RWPE2 (cell line): ENCODE results near the gene RNU1-2.

ENCODE experiments used
- ATAC-seq: fragments of 200-7000 bp; cut with Tn5 transposase; 3 replicates; pipeline ENCODE4 v1.9.1; 2021; ENCODE audit warnings: low read depth
- DNase-seq: peaks from one replicate; pipeline ENCODE4 v3.0.0-alpha.2; 2020; ENCODE audit warnings: low spot score
- H3K27ac ChIP-seq: fragments of 450-650 bp; 2 replicates; pipeline ENCODE4 v1.5.1; 2017; ENCODE audit warnings: mild to moderate bottlenecking; ENCODE audit not compliant: poor library complexity, severe bottlenecking
- H3K27me3 ChIP-seq: fragments of 250-450 bp; sonication (Bioruptor Pico); 2 replicates; pipeline ENCODE4 v1.5.1; 2021; ENCODE audit warnings: mild to moderate bottlenecking, moderate library complexity; ENCODE audit not compliant: insufficient read depth, poor library complexity, severe bottlenecking
- H3K36me3 ChIP-seq: fragments of 250-450 bp; sonication (Bioruptor Pico); 2 replicates; pipeline ENCODE4 v1.5.1; 2020; ENCODE audit warnings: low read depth, mild to moderate bottlenecking, moderate library complexity
- H3K4me1 ChIP-seq: fragments of 250-450 bp; sonication (Bioruptor Pico); 2 replicates; pipeline ENCODE4 v1.5.1; 2021; ENCODE audit warnings: mild to moderate bottlenecking, moderate library complexity; ENCODE audit not compliant: insufficient read depth, poor library complexity, severe bottlenecking
- H3K4me3 ChIP-seq: fragments of 250-450 bp; sonication (Bioruptor Pico); 2 replicates; pipeline ENCODE4 v1.5.1; 2021; ENCODE audit warnings: mild to moderate bottlenecking, moderate library complexity; ENCODE audit not compliant: severe bottlenecking
- H3K9me3 ChIP-seq: fragments of 250-450 bp; sonication (Bioruptor Pico); 2 replicates; pipeline ENCODE4 v1.5.1; 2021; ENCODE audit warnings: mild to moderate bottlenecking, moderate library complexity; ENCODE audit not compliant: severe bottlenecking
- CTCF ChIP-seq: fragments of 450-650 bp; IDR thresholded peaks from one replicate; pipeline ENCODE4 v1.5.1; 2017; ENCODE audit warnings: mild to moderate bottlenecking, moderate library complexity; ENCODE audit not compliant: poor library complexity, severe bottlenecking

The RNU1-2 gene

GRCh38 chr1:16924919-16925477 is 29.2 kb downstream of the RNU1-2 start:
- Histone ChIP-seq H3K9me3 (no peaks in the 10 kb centered on the region), H3K27ac (peak overlapping the region; percentile 57), H3K36me3 (no peaks in the 10 kb centered on the region), H3K4me1 (peaks cover 19% of the 10 kb centered on the region), H3K27me3 (no peaks in the 10 kb centered on the region), H3K4me3 (no peak overlapping the region)
- peak; percentile 76 for DNase-seq
- no peak; the same call in 2 of the 3 replicates for ATAC-seq
- no peak for TF ChIP-seq CTCF

GRCh38 chr1:16925635-16926490 is 30.1 kb downstream of the RNU1-2 start:
- H3K27ac ChIP-seq = peak overlapping the region; percentile 57
- DNase-seq (peak; percentile 96), ATAC-seq (peak; percentile 89)
- peak; percentile 77 for TF ChIP-seq CTCF
- H3K4me1 ChIP-seq = peaks cover 19% of the 10 kb centered on the region
- H3K4me3 ChIP-seq = no peak overlapping the region
- no peaks in the 10 kb centered on the region for H3K9me3 ChIP-seq
- no peaks in the 10 kb centered on the region for H3K27me3 ChIP-seq
- no peaks in the 10 kb centered on the region for H3K36me3 ChIP-seq

- H3K27ac ChIP-seq = no peak overlapping the region
- no peak for DNase-seq
Observed at GRCh38 chr1:16926491-16927073, 30.8 kb downstream of the RNU1-2 start.

GRCh38 chr1:16927256-16927655 is 31.5 kb downstream of the RNU1-2 start:
- peak; percentile 65 for DNase-seq
- no peaks in the 10 kb centered on the region for H3K27me3 ChIP-seq
- TF ChIP-seq CTCF = no peak
- peaks cover 12% of the 10 kb centered on the region for H3K4me1 ChIP-seq
- no peak for ATAC-seq
- H3K36me3 ChIP-seq = no peaks in the 10 kb centered on the region
- H3K4me3 ChIP-seq = no peak overlapping the region
- H3K27ac ChIP-seq = no peak overlapping the region
- H3K9me3 ChIP-seq = no peaks in the 10 kb centered on the region

More at GRCh38 chr1:16926491-16927073, 30.8 kb downstream of the RNU1-2 start:
- Histone ChIP-seq H3K27me3 (no peaks in the 10 kb centered on the region), H3K4me1 (peaks cover 14% of the 10 kb centered on the region), H3K36me3 (no peaks in the 10 kb centered on the region), H3K9me3 (no peaks in the 10 kb centered on the region), H3K4me3 (no peak overlapping the region)
- no peak for TF ChIP-seq CTCF
- no peak for ATAC-seq
